Measurements from ENCODE around the gene SLC10A1.
"Not testable (repeated sequence)": the region's sequence is repeated elsewhere in the genome, so short reads cannot be mapped to it uniquely, and the experiment has no call there.

The SLC10A1 gene

GRCh38 chr14:69815556-69815955 lies 18.5 kb upstream of the SLC10A1 start:
- Mint-ChIP-seq H3K36me3 (no peaks in the 10 kb centered on the region), H3K27ac (no peak overlapping the region), H3K4me1 (no peaks in the 10 kb centered on the region), H3K9me3 (no peaks in the 10 kb centered on the region), H3K4me3 (no peak overlapping the region)
- DNase-seq (ENCODE audit: low spot score in 2 of 2) (no peak), ATAC-seq (no peak)

- Mint-ChIP-seq H3K36me3 (no peaks in the 10 kb centered on the region), H3K4me1 (no peaks in the 10 kb centered on the region), H3K27ac (no peak overlapping the region), H3K9me3 (no peaks in the 10 kb centered on the region), H3K4me3 (no peak overlapping the region)
- no peak for ATAC-seq
- no peak for DNase-seq (ENCODE audit: low spot score in 2 of 2)
Measured at GRCh38 chr14:69814397-69814796, 17.4 kb upstream of the SLC10A1 start.

GRCh38 chr14:69813346-69813745 lies 16.3 kb upstream of the SLC10A1 start:
- H3K36me3 Mint-ChIP-seq; H3K9me3 Mint-ChIP-seq; H3K4me3 Mint-ChIP-seq; H3K27ac Mint-ChIP-seq; DNase-seq (ENCODE audit: low spot score in 2 of 2); H3K4me1 Mint-ChIP-seq; ATAC-seq: not testable (repeated sequence)

GRCh38 chr14:69812711-69813110 lies 15.7 kb upstream of the SLC10A1 start:
- H3K4me3 Mint-ChIP-seq, result no peak overlapping the region
- H3K36me3 Mint-ChIP-seq, result no peaks in the 10 kb centered on the region
- no peaks in the 10 kb centered on the region for H3K9me3 Mint-ChIP-seq
- no peaks in the 10 kb centered on the region for H3K4me1 Mint-ChIP-seq
- ATAC-seq (no peak), DNase-seq (ENCODE audit: low spot score in 2 of 2) (no peak)
- H3K27ac Mint-ChIP-seq, result no peak overlapping the region

- no peaks in the 10 kb centered on the region for H3K9me3 Mint-ChIP-seq
- no peaks in the 10 kb centered on the region for H3K36me3 Mint-ChIP-seq
- no peak overlapping the region for H3K27ac Mint-ChIP-seq
- no peaks in the 10 kb centered on the region for H3K4me1 Mint-ChIP-seq
- DNase-seq (ENCODE audit: low spot score in 2 of 2), result no peak
- no peak overlapping the region for H3K4me3 Mint-ChIP-seq
- ATAC-seq, result no peak
Measured at GRCh38 chr14:69811868-69812252, 14.8 kb upstream of the SLC10A1 start.

GRCh38 chr14:69811227-69811867 lies 14.3 kb upstream of the SLC10A1 start:
- Mint-ChIP-seq H3K36me3 (no peaks in the 10 kb centered on the region), H3K9me3 (no peaks in the 10 kb centered on the region), H3K4me3 (no peak overlapping the region), H3K4me1 (no peaks in the 10 kb centered on the region), H3K27ac (no peak overlapping the region)
- DNase-seq (ENCODE audit: low spot score in 2 of 2) (no peak), ATAC-seq (no peak)

GRCh38 chr14:69808919-69809808 lies 12.1 kb upstream of the SLC10A1 start:
- H3K27ac Mint-ChIP-seq, result no peak overlapping the region

GRCh38 chr14:69807192-69807591 lies 10.2 kb upstream of the SLC10A1 start:
- Mint-ChIP-seq H3K4me3 (no peak overlapping the region), H3K27ac (no peak overlapping the region), H3K9me3 (no peaks in the 10 kb centered on the region), H3K4me1 (no peaks in the 10 kb centered on the region), H3K36me3 (no peaks in the 10 kb centered on the region)
- ATAC-seq (no peak), DNase-seq (ENCODE audit: low spot score in 2 of 2) (no peak)

More at GRCh38 chr14:69808919-69809808, 12.1 kb upstream of the SLC10A1 start:
- no peak for DNase-seq (ENCODE audit: low spot score in 2 of 2)
- Mint-ChIP-seq H3K4me3 (no peak overlapping the region), H3K9me3 (no peaks in the 10 kb centered on the region), H3K36me3 (no peaks in the 10 kb centered on the region), H3K4me1 (no peaks in the 10 kb centered on the region)
- no peak for ATAC-seq

GRCh38 chr14:69804902-69805301 lies 7.9 kb upstream of the SLC10A1 start:
- ATAC-seq (no peak), DNase-seq (ENCODE audit: low spot score in 2 of 2) (no peak)
- Mint-ChIP-seq H3K27ac (no peak overlapping the region), H3K4me3 (no peak overlapping the region), H3K36me3 (no peaks in the 10 kb centered on the region), H3K4me1 (no peaks in the 10 kb centered on the region), H3K9me3 (no peaks in the 10 kb centered on the region)

GRCh38 chr14:69803753-69804152 lies 6.7 kb upstream of the SLC10A1 start:
- H3K4me3 Mint-ChIP-seq, result no peak overlapping the region
- ATAC-seq, result no peak

GRCh38 chr14:69798339-69798735 lies 1.3 kb upstream of the SLC10A1 start:
- DNase-seq (ENCODE audit: low spot score in 2 of 2) (no peak), ATAC-seq (no peak)
- Mint-ChIP-seq H3K4me1 (no peaks in the 10 kb centered on the region), H3K36me3 (no peaks in the 10 kb centered on the region), H3K27ac (no peak overlapping the region), H3K9me3 (no peaks in the 10 kb centered on the region), H3K4me3 (no peak overlapping the region)

More at GRCh38 chr14:69803753-69804152, 6.7 kb upstream of the SLC10A1 start:
- Mint-ChIP-seq H3K36me3 (no peaks in the 10 kb centered on the region), H3K9me3 (no peaks in the 10 kb centered on the region), H3K4me1 (no peaks in the 10 kb centered on the region), H3K27ac (no peak overlapping the region)
- no peak for DNase-seq (ENCODE audit: low spot score in 2 of 2)

GRCh38 chr14:69797573-69798338 lies 715 bp upstream of the SLC10A1 start:
- H3K4me1 Mint-ChIP-seq, result no peaks in the 10 kb centered on the region
- H3K4me3 Mint-ChIP-seq, result no peak overlapping the region
- no peaks in the 10 kb centered on the region for H3K36me3 Mint-ChIP-seq
- H3K27ac Mint-ChIP-seq, result no peak overlapping the region
- no peaks in the 10 kb centered on the region for H3K9me3 Mint-ChIP-seq
- no peak for DNase-seq (ENCODE audit: low spot score in 2 of 2)
- no peak for ATAC-seq

GRCh38 chr14:69795691-69796090 lies 1.4 kb downstream of the SLC10A1 start:
- H3K9me3 Mint-ChIP-seq, result no peaks in the 10 kb centered on the region
- H3K4me3 Mint-ChIP-seq, result no peak overlapping the region
- no peaks in the 10 kb centered on the region for H3K36me3 Mint-ChIP-seq
- ATAC-seq, result no peak
- DNase-seq (ENCODE audit: low spot score in 2 of 2), result no peak
- H3K4me1 Mint-ChIP-seq, result no peaks in the 10 kb centered on the region
- no peak overlapping the region for H3K27ac Mint-ChIP-seq

- H3K4me3 Mint-ChIP-seq, result no peak overlapping the region
- no peak overlapping the region for H3K27ac Mint-ChIP-seq
Measured at GRCh38 chr14:69794791-69795190, 2.2 kb downstream of the SLC10A1 start.

GRCh38 chr14:69792887-69793421 lies 4.1 kb downstream of the SLC10A1 start:
- Mint-ChIP-seq H3K9me3 (no peaks in the 10 kb centered on the region), H3K27ac (no peak overlapping the region), H3K4me3 (no peak overlapping the region), H3K4me1 (no peaks in the 10 kb centered on the region), H3K36me3 (no peaks in the 10 kb centered on the region)
- DNase-seq (ENCODE audit: low spot score in 2 of 2), result no peak
- ATAC-seq, result no peak

More at GRCh38 chr14:69794791-69795190, 2.2 kb downstream of the SLC10A1 start:
- no peak for ATAC-seq
- Mint-ChIP-seq H3K36me3 (no peaks in the 10 kb centered on the region), H3K9me3 (no peaks in the 10 kb centered on the region), H3K4me1 (no peaks in the 10 kb centered on the region)
- DNase-seq (ENCODE audit: low spot score in 2 of 2), result no peak

Measured in stimulated activated effector memory CD8-positive, alpha-beta T cell treated with anti-CD3 and anti-CD28 coated beads, Interleukin-12 subunit alpha, Interleukin-12 subunit beta, amount 100 ng/mL, for 72 hours (primary cell).